Caco-2 (cell line): ENCODE measurements around the gene DAD1. TPM values are rescaled to one million over a fixed set of nuclear protein-coding genes. Genes with fewer than 3 reads are reported as not detected.
A peak's percentile ranks its signal among the peaks of the same experiment; 100 is the strongest.

Experiments
- BruUV-seq: library from RNA; stranded (reverse); fragments of 400-500 nt; replicated peaks from 2 replicates; lab custom pipeline; 2021; lab: Mats Ljungman, UMichigan
- CTCF ChIA-PET: fragments of 300-600 bp; sonication (Branson Sonifier 250); formaldehyde crosslinking; loops from one replicate; lab custom pipeline; 2022; ENCODE audit warnings: antibody characterized with exemption; lab: Charles Lee
- POLR2A ChIA-PET: fragments of 300-600 bp; sonication (Branson Sonifier 250); formaldehyde crosslinking; loops from one replicate; lab custom pipeline; 2022; ENCODE audit warnings: antibody characterized with exemption; lab: Charles Lee
- DNase-seq, 2 experiments: peaks; one replicate each; pipeline versions ENCODE4 v3.0.0 to v3.0.0-alpha.2; 2020 to 2022
- H3K27me3 ChIP-seq: replicated peaks from 2 replicates; pipeline ENCODE4 v1.6.0; 2011; ENCODE audit warnings: low read length; ENCODE audit not compliant: control insufficient read depth, insufficient read depth
- H3K36me3 ChIP-seq: 2 replicates; pipeline ENCODE4 v1.5.1; 2011; ENCODE audit warnings: low read length; ENCODE audit not compliant: control insufficient read depth, insufficient read depth
- H3K4me1 ChIP-seq: fragments of 250-450 bp; sonication (Bioruptor Pico); 2 replicates; pipeline ENCODE4 v1.5.1; 2020; ENCODE audit warnings: mild to moderate bottlenecking
- H3K4me3 ChIP-seq: 2 replicates; pipeline ENCODE4 v1.5.1; 2011; ENCODE audit warnings: low read depth, mild to moderate bottlenecking, control low read depth, low read length
- H3K9me3 ChIP-seq: fragments of 250-450 bp; sonication (Bioruptor Pico); 2 replicates; pipeline ENCODE4 v1.5.1; 2020; ENCODE audit warnings: mild to moderate bottlenecking, moderate library complexity
- H3K27ac Mint-ChIP-seq: one replicate; pipeline ENCODE4 v1.8.0; 2022; ENCODE audit warnings: mixed read lengths; ENCODE audit not compliant: unreplicated experiment
- H3K27me3 Mint-ChIP-seq: one replicate; pipeline ENCODE4 v1.8.0; 2022; ENCODE audit warnings: mixed read lengths; ENCODE audit not compliant: insufficient read depth, unreplicated experiment
- H3K36me3 Mint-ChIP-seq: one replicate; pipeline ENCODE4 v1.8.0; 2022; ENCODE audit warnings: mild to moderate bottlenecking, mixed read lengths; ENCODE audit not compliant: insufficient read depth, unreplicated experiment
- H3K4me1 Mint-ChIP-seq: one replicate; pipeline ENCODE4 v1.8.0; 2022; ENCODE audit warnings: low read depth, mixed read lengths; ENCODE audit not compliant: unreplicated experiment
- H3K4me3 Mint-ChIP-seq: one replicate; pipeline ENCODE4 v1.8.0; 2022; ENCODE audit warnings: mild to moderate bottlenecking, moderate library complexity, mixed read lengths; ENCODE audit not compliant: unreplicated experiment
- H3K9me3 Mint-ChIP-seq: one replicate; pipeline ENCODE4 v1.8.0; 2022; ENCODE audit warnings: mixed read lengths; ENCODE audit not compliant: unreplicated experiment
- intact Hi-C: fragments of 100-400 bp; cut with micrococcal nuclease; formaldehyde crosslinking; loops from one replicate; pipeline ENCODE4 v1.10.0; 2022; ENCODE audit not compliant: unreplicated experiment
- total RNA-seq: library from RNA; stranded (reverse); gene quantifications from 2 replicates; pipeline ENCODE4 v1.2.3, GENCODE V29; 2022
- TF ChIP-seq, protein P1 (sequence below), 2 experiments: fragments of 200-600 bp in 1 of 2; IDR thresholded peaks; 1 replicate in 1 of 2; 2 replicates in 1 of 2; pipeline versions ENCODE4 v1.5.1 to v1.8.0; 2011 to 2022; ENCODE audit warnings: antibody characterized with exemption in 1 of 2, control low read depth in 1 of 2, inconsistent platforms in 1 of 2, low read depth in 1 of 2, low read length in 1 of 2, mild to moderate bottlenecking in 1 of 2, moderate library complexity in 1 of 2; ENCODE audit not compliant: insufficient read depth in 1 of 2, severe bottlenecking in 1 of 2, unreplicated experiment in 1 of 2

The DAD1 gene
- total RNA-seq, 1 experiment from 2014 or later = 160 TPM

DNA sequence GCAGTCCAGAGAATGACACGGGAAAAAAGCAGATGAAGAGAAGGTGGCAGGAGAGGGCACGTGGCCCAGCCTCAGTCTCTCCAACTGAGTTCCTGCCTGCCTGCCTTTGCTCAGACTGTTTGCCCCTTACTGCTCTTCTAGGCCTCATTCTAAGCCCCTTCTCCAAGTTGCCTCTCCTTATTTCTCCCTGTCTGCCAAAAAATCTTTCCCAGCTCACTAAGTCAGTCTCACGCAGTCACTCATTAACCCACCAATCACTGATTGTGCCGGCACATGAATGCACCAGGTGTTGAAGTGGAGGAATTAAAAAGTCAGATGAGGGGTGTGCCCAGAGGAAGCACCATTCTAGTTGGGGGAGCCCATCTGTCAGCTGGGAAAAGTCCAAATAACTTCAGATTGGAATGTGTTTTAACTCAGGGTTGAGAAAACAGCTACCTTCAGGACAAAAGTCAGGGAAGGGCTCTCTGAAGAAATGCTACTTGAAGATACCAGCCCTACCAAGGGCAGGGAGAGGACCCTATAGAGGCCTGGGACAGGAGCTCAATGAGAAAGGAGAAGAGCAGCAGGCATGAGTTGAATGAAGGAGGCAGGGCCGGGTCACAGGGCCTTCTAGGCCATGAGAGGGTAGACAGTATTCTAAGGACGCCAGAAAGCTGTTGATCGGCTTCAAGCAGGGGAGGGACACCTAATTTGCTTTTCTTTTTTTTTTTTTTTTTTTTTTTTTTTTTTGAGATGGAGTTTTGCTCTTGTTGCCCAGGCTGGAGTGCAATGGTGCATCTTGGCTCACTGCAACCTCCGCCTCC, 40.9 kb downstream of the DAD1 start:
- intact Hi-C loops = no loop called here
- Histone ChIP-seq H3K36me3 (no peaks in the 10 kb centered on the region), H3K9me3 (no peaks in the 10 kb centered on the region), H3K27me3 (no peaks in the 10 kb centered on the region), H3K4me3 (no peak overlapping the region), H3K4me1 (peaks cover 33% of the 10 kb centered on the region)
- DNase-seq = peak; percentile 56 to 77
- Mint-ChIP-seq H3K4me3 (peak overlapping the region; percentile 47), H3K9me3 (no peaks in the 10 kb centered on the region), H3K27ac (peak overlapping the region; percentile 94), H3K27me3 (no peaks in the 10 kb centered on the region), H3K36me3 (peaks cover 12% of the 10 kb centered on the region), H3K4me1 (peaks cover 20% of the 10 kb centered on the region)
- TF ChIP-seq, protein P1, sequence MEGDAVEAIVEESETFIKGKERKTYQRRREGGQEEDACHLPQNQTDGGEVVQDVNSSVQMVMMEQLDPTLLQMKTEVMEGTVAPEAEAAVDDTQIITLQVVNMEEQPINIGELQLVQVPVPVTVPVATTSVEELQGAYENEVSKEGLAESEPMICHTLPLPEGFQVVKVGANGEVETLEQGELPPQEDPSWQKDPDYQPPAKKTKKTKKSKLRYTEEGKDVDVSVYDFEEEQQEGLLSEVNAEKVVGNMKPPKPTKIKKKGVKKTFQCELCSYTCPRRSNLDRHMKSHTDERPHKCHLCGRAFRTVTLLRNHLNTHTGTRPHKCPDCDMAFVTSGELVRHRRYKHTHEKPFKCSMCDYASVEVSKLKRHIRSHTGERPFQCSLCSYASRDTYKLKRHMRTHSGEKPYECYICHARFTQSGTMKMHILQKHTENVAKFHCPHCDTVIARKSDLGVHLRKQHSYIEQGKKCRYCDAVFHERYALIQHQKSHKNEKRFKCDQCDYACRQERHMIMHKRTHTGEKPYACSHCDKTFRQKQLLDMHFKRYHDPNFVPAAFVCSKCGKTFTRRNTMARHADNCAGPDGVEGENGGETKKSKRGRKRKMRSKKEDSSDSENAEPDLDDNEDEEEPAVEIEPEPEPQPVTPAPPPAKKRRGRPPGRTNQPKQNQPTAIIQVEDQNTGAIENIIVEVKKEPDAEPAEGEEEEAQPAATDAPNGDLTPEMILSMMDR (IDR thresholded peaks at IDR 0.05; ENCODE audit: insufficient read depth in 1 of 2, low read depth in 1 of 2, low read length in 1 of 2, severe bottlenecking in 1 of 2, unreplicated experiment in 1 of 2) = no peak
- ChIA-PET CTCF (interaction anchor here (0.6 to 1.3 kb wide), 5 partner anchors 22 to 322 kb away, joined by 3 to 6 read pairs (median 3); partner anchors contain the start of gene OXA1L), POLR2A (interaction anchor here (0.7 to 0.8 kb wide), 2 partner anchors 51 to 176 kb away, joined by 4 to 5 read pairs; no protein-coding TSS in a partner anchor)
- no TSS peak for BruUV-seq

DNA sequence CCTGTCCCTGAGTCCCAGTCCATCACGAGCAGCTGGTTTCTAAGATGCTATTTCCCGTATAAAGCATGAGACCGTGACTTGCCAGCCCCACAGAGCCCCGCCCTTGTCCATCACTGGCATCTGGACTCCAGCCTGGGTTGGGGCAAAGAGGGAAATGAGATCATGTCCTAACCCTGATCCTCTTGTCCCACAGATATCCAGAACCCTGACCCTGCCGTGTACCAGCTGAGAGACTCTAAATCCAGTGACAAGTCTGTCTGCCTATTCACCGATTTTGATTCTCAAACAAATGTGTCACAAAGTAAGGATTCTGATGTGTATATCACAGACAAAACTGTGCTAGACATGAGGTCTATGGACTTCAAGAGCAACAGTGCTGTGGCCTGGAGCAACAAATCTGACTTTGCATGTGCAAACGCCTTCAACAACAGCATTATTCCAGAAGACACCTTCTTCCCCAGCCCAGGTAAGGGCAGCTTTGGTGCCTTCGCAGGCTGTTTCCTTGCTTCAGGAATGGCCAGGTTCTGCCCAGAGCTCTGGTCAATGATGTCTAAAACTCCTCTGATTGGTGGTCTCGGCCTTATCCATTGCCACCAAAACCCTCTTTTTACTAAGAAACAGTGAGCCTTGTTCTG, 41.6 kb downstream of the DAD1 start:
- BruUV-seq = TSS peak; percentile 32
- DNase-seq = no peak
- TF ChIP-seq, protein P1 (IDR thresholded peaks at IDR 0.05; ENCODE audit: insufficient read depth in 1 of 2, low read depth in 1 of 2, low read length in 1 of 2, severe bottlenecking in 1 of 2, unreplicated experiment in 1 of 2) = no peak
- ChIA-PET CTCF (interaction anchor here (0.6 to 1.7 kb wide), 7 partner anchors 14 to 321 kb away, joined by 3 to 6 read pairs (median 3); partner anchors contain the start of gene OXA1L), POLR2A (interaction anchor here (0.8 kb wide), 1 partner anchor 51 kb away, joined by 4 read pairs; no protein-coding TSS in a partner anchor)
- H3K27ac Mint-ChIP-seq = peak overlapping the region; percentile 94
- peaks cover 20% of the 10 kb centered on the region for H3K4me1 Mint-ChIP-seq
- H3K4me3 Mint-ChIP-seq = peak overlapping the region; percentile 47
- Histone ChIP-seq H3K4me1 (peaks cover 33% of the 10 kb centered on the region), H3K9me3 (no peaks in the 10 kb centered on the region), H3K4me3 (no peak overlapping the region), H3K27me3 (no peaks in the 10 kb centered on the region), H3K36me3 (no peaks in the 10 kb centered on the region)
- no peaks in the 10 kb centered on the region for H3K9me3 Mint-ChIP-seq
- no peaks in the 10 kb centered on the region for H3K27me3 Mint-ChIP-seq
- peaks cover 12% of the 10 kb centered on the region for H3K36me3 Mint-ChIP-seq
- intact Hi-C loops = no loop called here

DNA sequence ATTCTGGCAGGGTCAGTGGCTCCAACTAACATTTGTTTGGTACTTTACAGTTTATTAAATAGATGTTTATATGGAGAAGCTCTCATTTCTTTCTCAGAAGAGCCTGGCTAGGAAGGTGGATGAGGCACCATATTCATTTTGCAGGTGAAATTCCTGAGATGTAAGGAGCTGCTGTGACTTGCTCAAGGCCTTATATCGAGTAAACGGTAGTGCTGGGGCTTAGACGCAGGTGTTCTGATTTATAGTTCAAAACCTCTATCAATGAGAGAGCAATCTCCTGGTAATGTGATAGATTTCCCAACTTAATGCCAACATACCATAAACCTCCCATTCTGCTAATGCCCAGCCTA, 42.3 kb downstream of the DAD1 start:
- no peaks in the 10 kb centered on the region for H3K27me3 Mint-ChIP-seq
- H3K4me3 Mint-ChIP-seq = no peak overlapping the region
- peaks cover 33% of the 10 kb centered on the region for H3K4me1 ChIP-seq
- H3K4me3 ChIP-seq = no peak overlapping the region
- peaks cover 18% of the 10 kb centered on the region for H3K4me1 Mint-ChIP-seq
- no peaks in the 10 kb centered on the region for H3K27me3 ChIP-seq
- ChIA-PET CTCF (interaction anchor here (1.2 to 1.7 kb wide), 2 partner anchors 15 to 23 kb away, joined by 3 to 6 read pairs; no protein-coding TSS in a partner anchor), POLR2A (no interaction called here)
- DNase-seq = no peak
- H3K36me3 ChIP-seq = no peaks in the 10 kb centered on the region
- no peaks in the 10 kb centered on the region for H3K9me3 ChIP-seq
- peaks cover 12% of the 10 kb centered on the region for H3K36me3 Mint-ChIP-seq
- H3K27ac Mint-ChIP-seq = no peak overlapping the region
- intact Hi-C loops = no loop called here
- TF ChIP-seq, protein P1 (IDR thresholded peaks at IDR 0.05; ENCODE audit: insufficient read depth in 1 of 2, low read depth in 1 of 2, low read length in 1 of 2, severe bottlenecking in 1 of 2, unreplicated experiment in 1 of 2) = no peak
- BruUV-seq = no TSS peak
- H3K9me3 Mint-ChIP-seq = no peaks in the 10 kb centered on the region
